ENCODE measurements around the gene TRIP12.

The TRIP12 gene

DNA sequence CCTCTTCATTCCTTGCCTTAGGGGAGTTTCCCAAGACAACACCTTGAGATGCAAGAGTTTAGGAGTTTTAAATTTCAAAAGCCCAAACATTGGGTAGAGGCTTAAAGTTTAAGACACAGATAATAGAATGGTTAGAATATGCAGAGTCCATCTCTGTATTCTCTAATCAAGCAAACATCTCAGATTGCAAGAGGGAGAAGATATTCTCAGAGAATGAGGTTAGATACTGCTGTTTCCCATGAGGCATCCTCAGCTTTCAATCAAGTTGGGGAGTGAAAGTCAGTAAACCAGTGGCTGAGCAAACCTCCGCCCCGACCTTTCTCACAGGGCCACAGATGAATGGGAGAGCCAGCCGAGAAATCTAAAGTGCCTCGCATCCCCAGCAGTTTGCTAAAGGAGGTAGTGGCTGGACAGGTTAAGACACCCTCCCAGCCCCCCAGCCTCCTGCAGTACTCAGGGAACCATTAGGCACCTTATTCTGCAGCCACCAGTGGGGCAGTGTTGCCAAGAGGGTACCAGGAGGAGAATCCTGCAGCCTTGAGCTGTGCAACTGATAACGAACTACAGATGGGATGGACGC is 30.5 kb upstream of the TRIP12 start:
- Histone ChIP-seq H3K9ac (ENCODE audit: insufficient read length, low read depth) (peak overlapping the region; percentile 74), H3K4me1 (ENCODE audit: insufficient read depth, insufficient read length) (no peaks in the 10 kb centered on the region), H3K27me3 (ENCODE audit: insufficient read depth, insufficient read length) (no peaks in the 10 kb centered on the region), H3K4me3 (ENCODE audit: insufficient read length, low read depth) (peak overlapping the region; percentile 65), H3K9me3 (ENCODE audit: insufficient read depth, low read length) (no peaks in the 10 kb centered on the region), H3K36me3 (ENCODE audit: insufficient read depth, insufficient read length, low read length) (no peaks in the 10 kb centered on the region)
- TF ChIP-seq SUZ12 (IDR thresholded peaks at IDR 0.05; ENCODE audit: extremely low read depth, insufficient read depth, insufficient read length) (no peak), ZNF274 (IDR thresholded peaks at IDR 0.05; ENCODE audit: low read depth, low read length) (no peak), YY1 (IDR thresholded peaks at IDR 0.05; ENCODE audit: insufficient read depth, insufficient read length) (no peak)
- peak; percentile 71 for DNase-seq (ENCODE audit: low read depth, low spot score)

DNA sequence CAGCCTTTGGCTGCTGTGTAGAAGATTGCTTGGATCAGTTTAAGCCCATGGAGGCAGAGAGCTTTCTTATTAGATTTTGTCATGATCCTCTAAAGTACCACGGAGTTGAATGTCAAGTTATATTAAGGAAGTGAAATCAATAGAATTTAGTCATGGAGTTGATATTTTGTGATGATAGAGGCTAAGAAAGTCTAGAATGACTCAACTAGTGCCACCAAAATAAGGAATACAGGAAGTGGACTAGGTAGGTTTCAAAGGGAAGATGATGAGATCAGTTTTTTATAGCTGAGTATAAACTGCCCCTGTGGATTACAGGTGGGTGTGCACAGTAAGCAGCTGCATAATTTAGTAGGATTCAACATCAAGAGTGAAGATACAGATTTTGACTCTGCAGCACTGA is 25.7 kb upstream of the TRIP12 start:
- no peak for TF ChIP-seq SUZ12 (IDR thresholded peaks at IDR 0.05; ENCODE audit: extremely low read depth, insufficient read depth, insufficient read length)
- TF ChIP-seq YY1 (IDR thresholded peaks at IDR 0.05; ENCODE audit: insufficient read depth, insufficient read length): no peak
- no peak for TF ChIP-seq ZNF274 (IDR thresholded peaks at IDR 0.05; ENCODE audit: low read depth, low read length)
- Histone ChIP-seq H3K27me3 (ENCODE audit: insufficient read depth, insufficient read length) (no peaks in the 10 kb centered on the region), H3K36me3 (ENCODE audit: insufficient read depth, insufficient read length, low read length) (peaks cover 2% of the 10 kb centered on the region), H3K4me3 (ENCODE audit: insufficient read length, low read depth) (no peak overlapping the region), H3K9me3 (ENCODE audit: insufficient read depth, low read length) (no peaks in the 10 kb centered on the region), H3K9ac (ENCODE audit: insufficient read length, low read depth) (no peak overlapping the region), H3K4me1 (ENCODE audit: insufficient read depth, insufficient read length) (no peaks in the 10 kb centered on the region)
- DNase-seq (ENCODE audit: low read depth, low spot score): no peak

DNA sequence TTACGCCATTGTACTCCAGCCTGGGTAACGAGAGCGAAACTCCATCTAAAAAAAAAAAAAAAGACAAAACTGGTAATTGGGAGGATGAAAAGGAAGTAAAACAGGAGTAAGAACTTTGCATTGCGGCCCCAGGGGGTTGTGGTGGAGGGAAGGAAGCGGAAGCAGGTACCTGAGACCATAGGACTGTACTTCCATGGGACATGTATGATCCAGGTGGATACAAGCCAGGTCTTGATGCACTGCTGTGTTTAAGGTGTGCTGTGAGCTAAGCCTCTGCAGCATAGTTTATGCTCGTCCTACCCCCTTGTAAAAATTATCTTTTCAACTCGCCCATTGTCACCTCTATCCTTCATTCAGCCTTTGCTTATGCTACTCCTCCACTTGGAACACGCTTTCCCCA is 24.2 kb upstream of the TRIP12 start:
- no peaks in the 10 kb centered on the region for H3K9me3 ChIP-seq (ENCODE audit: insufficient read depth, low read length)
- no peak for TF ChIP-seq ZNF274 (IDR thresholded peaks at IDR 0.05; ENCODE audit: low read depth, low read length)
- TF ChIP-seq YY1 (IDR thresholded peaks at IDR 0.05; ENCODE audit: insufficient read depth, insufficient read length): no peak
- TF ChIP-seq SUZ12 (IDR thresholded peaks at IDR 0.05; ENCODE audit: extremely low read depth, insufficient read depth, insufficient read length): no peak
- no peak overlapping the region for H3K4me3 ChIP-seq (ENCODE audit: insufficient read length, low read depth)
- H3K4me1 ChIP-seq (ENCODE audit: insufficient read depth, insufficient read length): no peaks in the 10 kb centered on the region
- H3K9ac ChIP-seq (ENCODE audit: insufficient read length, low read depth): no peak overlapping the region
- H3K36me3 ChIP-seq (ENCODE audit: insufficient read depth, insufficient read length, low read length): peaks cover 2% of the 10 kb centered on the region
- H3K27me3 ChIP-seq (ENCODE audit: insufficient read depth, insufficient read length): no peaks in the 10 kb centered on the region
- DNase-seq (ENCODE audit: low read depth, low spot score): no peak

DNA sequence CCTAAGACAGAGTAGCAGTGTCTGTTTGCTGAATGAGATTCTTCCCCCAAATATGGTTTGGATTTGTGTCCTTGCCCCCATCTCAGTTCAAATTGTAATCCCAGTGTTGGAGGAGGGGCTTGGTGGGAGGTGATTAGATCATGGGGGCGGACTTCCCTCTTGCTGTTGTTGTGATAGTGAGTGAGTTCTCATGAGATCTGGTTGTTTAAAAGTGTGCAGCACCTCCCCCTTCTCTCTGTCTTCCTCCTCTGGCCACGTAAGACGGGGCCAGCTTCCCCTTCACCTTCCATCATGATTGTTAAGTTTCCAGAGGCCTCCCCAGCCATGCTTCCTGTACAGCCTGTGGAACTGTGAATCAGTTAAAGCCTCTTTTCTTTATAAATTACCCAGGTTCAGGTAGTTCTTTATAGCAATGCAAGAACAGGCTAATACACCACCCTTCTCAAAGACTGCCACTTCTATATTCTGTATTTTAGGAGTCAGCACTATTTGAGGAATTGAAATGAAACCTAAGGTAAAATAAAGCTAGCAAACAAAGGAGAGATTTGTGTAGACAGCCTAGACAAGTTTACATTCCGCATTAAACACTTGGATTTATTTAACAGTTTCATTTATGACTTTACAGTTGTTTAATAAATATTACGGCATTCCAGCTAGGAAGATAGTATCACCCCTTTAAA is 22.1 kb upstream of the TRIP12 start:
- H3K4me1 ChIP-seq (ENCODE audit: insufficient read depth, insufficient read length): no peaks in the 10 kb centered on the region
- H3K9ac ChIP-seq (ENCODE audit: insufficient read length, low read depth): no peak overlapping the region
- no peak for DNase-seq (ENCODE audit: low read depth, low spot score)
- H3K4me3 ChIP-seq (ENCODE audit: insufficient read length, low read depth): no peak overlapping the region
- no peak for TF ChIP-seq SUZ12 (IDR thresholded peaks at IDR 0.05; ENCODE audit: extremely low read depth, insufficient read depth, insufficient read length)
- TF ChIP-seq YY1 (IDR thresholded peaks at IDR 0.05; ENCODE audit: insufficient read depth, insufficient read length): no peak
- no peak for TF ChIP-seq ZNF274 (IDR thresholded peaks at IDR 0.05; ENCODE audit: low read depth, low read length)
- no peaks in the 10 kb centered on the region for H3K27me3 ChIP-seq (ENCODE audit: insufficient read depth, insufficient read length)
- no peaks in the 10 kb centered on the region for H3K9me3 ChIP-seq (ENCODE audit: insufficient read depth, low read length)
- H3K36me3 ChIP-seq (ENCODE audit: insufficient read depth, insufficient read length, low read length): peaks cover 6% of the 10 kb centered on the region

DNA sequence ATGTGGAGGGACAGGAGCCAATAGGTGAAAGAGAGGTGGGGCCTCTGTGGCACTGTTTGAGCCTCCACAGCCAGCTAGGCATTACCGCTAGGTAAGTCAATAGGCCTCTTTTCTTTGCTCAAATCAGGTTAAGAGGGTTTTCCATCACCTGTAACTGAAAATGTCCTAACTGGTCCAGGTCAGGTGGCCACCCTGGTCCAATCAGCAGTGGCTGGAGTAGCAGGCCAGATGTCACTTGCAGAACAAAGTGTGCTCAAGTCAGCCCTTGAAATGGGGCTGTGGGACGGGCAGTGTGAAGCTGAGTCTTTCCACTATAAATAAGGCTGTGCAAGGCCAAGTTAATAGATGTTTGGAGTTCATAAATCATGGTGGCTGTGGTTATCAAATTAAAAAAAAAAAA is 21.4 kb upstream of the TRIP12 start:
- Histone ChIP-seq H3K36me3 (ENCODE audit: insufficient read depth, insufficient read length, low read length) (peaks cover 6% of the 10 kb centered on the region), H3K9ac (ENCODE audit: insufficient read length, low read depth) (no peak overlapping the region), H3K9me3 (ENCODE audit: insufficient read depth, low read length) (no peaks in the 10 kb centered on the region), H3K4me3 (ENCODE audit: insufficient read length, low read depth) (no peak overlapping the region), H3K27me3 (ENCODE audit: insufficient read depth, insufficient read length) (no peaks in the 10 kb centered on the region), H3K4me1 (ENCODE audit: insufficient read depth, insufficient read length) (no peaks in the 10 kb centered on the region)
- no peak for DNase-seq (ENCODE audit: low read depth, low spot score)
- TF ChIP-seq ZNF274 (IDR thresholded peaks at IDR 0.05; ENCODE audit: low read depth, low read length) (no peak), YY1 (IDR thresholded peaks at IDR 0.05; ENCODE audit: insufficient read depth, insufficient read length) (no peak), SUZ12 (IDR thresholded peaks at IDR 0.05; ENCODE audit: extremely low read depth, insufficient read depth, insufficient read length) (no peak)

DNA sequence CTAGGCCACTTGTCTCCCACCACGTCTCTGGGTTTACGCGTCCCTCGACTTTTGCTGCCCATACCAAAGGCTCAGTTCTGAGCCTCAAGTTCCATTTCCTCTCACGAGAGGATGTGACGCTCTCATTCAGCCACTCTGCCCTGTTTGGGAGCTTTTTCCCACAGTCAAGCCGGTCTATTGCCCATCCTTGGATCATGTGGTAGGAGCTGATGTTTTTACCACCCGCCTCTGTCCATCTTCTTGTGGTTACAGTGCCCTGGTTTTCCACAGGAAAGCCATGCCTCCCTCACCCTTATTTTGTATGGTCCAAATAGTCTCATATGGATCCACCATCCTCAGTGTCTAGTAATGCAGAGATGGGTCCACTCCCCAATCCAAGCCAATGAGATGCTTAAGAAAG is 20.9 kb upstream of the TRIP12 start:
- Histone ChIP-seq H3K9ac (ENCODE audit: insufficient read length, low read depth) (no peak overlapping the region), H3K9me3 (ENCODE audit: insufficient read depth, low read length) (no peaks in the 10 kb centered on the region), H3K4me1 (ENCODE audit: insufficient read depth, insufficient read length) (no peaks in the 10 kb centered on the region), H3K36me3 (ENCODE audit: insufficient read depth, insufficient read length, low read length) (peaks cover 6% of the 10 kb centered on the region), H3K27me3 (ENCODE audit: insufficient read depth, insufficient read length) (no peaks in the 10 kb centered on the region), H3K4me3 (ENCODE audit: insufficient read length, low read depth) (no peak overlapping the region)
- DNase-seq (ENCODE audit: low read depth, low spot score): no peak
- TF ChIP-seq YY1 (IDR thresholded peaks at IDR 0.05; ENCODE audit: insufficient read depth, insufficient read length) (no peak), SUZ12 (IDR thresholded peaks at IDR 0.05; ENCODE audit: extremely low read depth, insufficient read depth, insufficient read length) (no peak), ZNF274 (IDR thresholded peaks at IDR 0.05; ENCODE audit: low read depth, low read length) (no peak)

DNA sequence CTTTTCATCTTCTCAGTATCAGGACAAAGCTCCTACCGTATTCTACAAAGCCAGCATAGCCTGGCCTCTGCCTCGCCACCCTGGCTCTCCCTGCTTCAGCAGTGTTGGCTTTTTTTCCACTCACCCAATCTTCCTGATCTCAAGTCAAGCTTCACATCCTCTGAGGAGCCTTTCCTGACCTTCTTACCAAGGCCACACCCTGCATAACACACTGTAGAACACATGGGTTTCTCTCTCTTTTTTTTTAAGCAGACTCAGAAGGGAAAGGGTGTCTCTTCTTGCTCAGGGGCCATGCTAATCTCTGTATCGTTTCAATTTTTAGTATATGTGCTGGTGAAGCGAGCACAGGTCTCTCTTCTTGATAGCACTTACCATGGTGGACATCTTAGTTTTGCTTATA is 15.7 kb upstream of the TRIP12 start:
- H3K9ac ChIP-seq (ENCODE audit: insufficient read length, low read depth): peak overlapping the region; percentile 3
- TF ChIP-seq SUZ12 (IDR thresholded peaks at IDR 0.05; ENCODE audit: extremely low read depth, insufficient read depth, insufficient read length): no peak
- TF ChIP-seq YY1 (IDR thresholded peaks at IDR 0.05; ENCODE audit: insufficient read depth, insufficient read length): no peak
- TF ChIP-seq ZNF274 (IDR thresholded peaks at IDR 0.05; ENCODE audit: low read depth, low read length): no peak
- H3K36me3 ChIP-seq (ENCODE audit: insufficient read depth, insufficient read length, low read length): peaks cover 22% of the 10 kb centered on the region
- DNase-seq (ENCODE audit: low read depth, low spot score): no peak
- peak overlapping the region; percentile 1 for H3K4me3 ChIP-seq (ENCODE audit: insufficient read length, low read depth)
- no peaks in the 10 kb centered on the region for H3K4me1 ChIP-seq (ENCODE audit: insufficient read depth, insufficient read length)
- no peaks in the 10 kb centered on the region for H3K27me3 ChIP-seq (ENCODE audit: insufficient read depth, insufficient read length)
- H3K9me3 ChIP-seq (ENCODE audit: insufficient read depth, low read length): no peaks in the 10 kb centered on the region
